GM21786 (cell line): ENCODE results near the gene ARFGAP2.
"Not testable (repeated sequence)": the region's sequence is repeated elsewhere in the genome, so short reads cannot be mapped to it uniquely, and the experiment has no call there.

Source experiments
- ATAC-seq: cut with Tn5 transposase; IDR thresholded peaks from one replicate; pipeline ENCODE4 v1.9.1; 2021; ENCODE audit not compliant: unreplicated experiment

ARFGAP2 gene

GRCh38 chr11:47176328-47177228, at the start of gene ARFGAP2:
TSS of gene ARFGAP2 (minus strand) at chr11:47176879. CDS start at chr11:47176853, 26 bp downstream.
- ATAC-seq = peak; percentile 86

- ATAC-seq = peak; percentile 85
Observed at GRCh38 chr11:47225552-47226400, 49.1 kb upstream of the ARFGAP2 start.

GRCh38 chr11:47222696-47223095, 46.0 kb upstream of the ARFGAP2 start:
- no peak for ATAC-seq

GRCh38 chr11:47220401-47220821, 43.7 kb upstream of the ARFGAP2 start:
- no peak for ATAC-seq

GRCh38 chr11:47216121-47216798, 39.6 kb upstream of the ARFGAP2 start:
- ATAC-seq = no peak

- no peak for ATAC-seq
Observed at GRCh38 chr11:47215366-47215910, 38.8 kb upstream of the ARFGAP2 start.

- peak; percentile 76 for ATAC-seq
Observed at GRCh38 chr11:47213950-47214565, 37.4 kb upstream of the ARFGAP2 start.

GRCh38 chr11:47212938-47213337, 36.3 kb upstream of the ARFGAP2 start:
- ATAC-seq = no peak

- no peak for ATAC-seq
Observed at GRCh38 chr11:47208628-47209027, 31.9 kb upstream of the ARFGAP2 start.

- not testable (repeated sequence) for ATAC-seq
Observed at GRCh38 chr11:47208008-47208552, 31.4 kb upstream of the ARFGAP2 start.

GRCh38 chr11:47207459-47207858, 30.8 kb upstream of the ARFGAP2 start:
- ATAC-seq = no peak

GRCh38 chr11:47206577-47206976, 29.9 kb upstream of the ARFGAP2 start:
- not testable (repeated sequence) for ATAC-seq

GRCh38 chr11:47204637-47204989, 27.9 kb upstream of the ARFGAP2 start:
- ATAC-seq = no peak

GRCh38 chr11:47202576-47202975, 25.9 kb upstream of the ARFGAP2 start:
- ATAC-seq = no peak

GRCh38 chr11:47201015-47201414, 24.3 kb upstream of the ARFGAP2 start:
- no peak for ATAC-seq

- ATAC-seq = not testable (repeated sequence)
Observed at GRCh38 chr11:47198161-47198560, 21.5 kb upstream of the ARFGAP2 start.

GRCh38 chr11:47192111-47192510, 15.4 kb upstream of the ARFGAP2 start:
- ATAC-seq = no peak

GRCh38 chr11:47191137-47191536, 14.5 kb upstream of the ARFGAP2 start:
- not testable (repeated sequence) for ATAC-seq

GRCh38 chr11:47189100-47189834, 12.6 kb upstream of the ARFGAP2 start:
- ATAC-seq = no peak
